NCI-H1417 (cell line): ENCODE measurements around the gene PDE6A.
A peak's percentile ranks its signal among the peaks of the same experiment; 100 is the strongest.

Experiments
- DNase-seq, 3 experiments: peaks; one replicate each; lab custom pipeline; 2025; lab: John Stamatoyannopoulos, UW

Gene PDE6A

DNA sequence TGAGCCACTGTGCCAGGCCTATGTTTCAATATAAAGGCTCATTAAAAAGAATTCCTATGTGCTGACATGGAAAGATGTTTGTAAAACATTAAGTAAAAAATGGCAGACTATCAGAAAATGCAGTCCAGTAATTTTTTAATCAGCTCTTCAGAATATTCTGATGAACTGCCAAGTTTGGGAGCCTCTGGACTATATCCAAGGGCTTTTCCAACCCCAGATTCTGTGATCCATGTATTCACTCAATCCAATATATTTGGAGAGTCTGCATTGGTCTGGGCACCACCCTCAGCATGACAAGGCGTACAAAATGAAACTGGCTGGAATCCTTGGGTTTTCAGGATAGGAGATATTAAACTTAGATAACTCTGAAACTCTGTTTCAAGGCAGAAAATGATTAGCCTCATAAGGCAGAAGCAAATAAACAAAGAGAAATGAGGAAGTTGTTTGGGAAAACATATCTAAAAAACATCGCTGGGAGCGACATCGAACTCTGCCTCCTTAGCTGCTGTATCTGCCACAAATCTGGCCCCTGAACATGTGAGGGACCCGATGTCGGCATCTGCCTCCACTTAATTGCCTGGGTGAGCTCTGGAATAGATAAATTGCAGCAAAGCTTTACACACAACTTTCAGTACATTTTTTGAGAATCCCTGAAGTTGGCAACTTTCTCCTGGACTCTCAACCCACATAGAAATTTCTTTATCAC lies 14.4 kb downstream of the PDE6A start:
- no peak for DNase-seq

GRCh38 chr5:149924486-149924885 lies 20.1 kb downstream of the PDE6A start:
- DNase-seq: no peak

DNA sequence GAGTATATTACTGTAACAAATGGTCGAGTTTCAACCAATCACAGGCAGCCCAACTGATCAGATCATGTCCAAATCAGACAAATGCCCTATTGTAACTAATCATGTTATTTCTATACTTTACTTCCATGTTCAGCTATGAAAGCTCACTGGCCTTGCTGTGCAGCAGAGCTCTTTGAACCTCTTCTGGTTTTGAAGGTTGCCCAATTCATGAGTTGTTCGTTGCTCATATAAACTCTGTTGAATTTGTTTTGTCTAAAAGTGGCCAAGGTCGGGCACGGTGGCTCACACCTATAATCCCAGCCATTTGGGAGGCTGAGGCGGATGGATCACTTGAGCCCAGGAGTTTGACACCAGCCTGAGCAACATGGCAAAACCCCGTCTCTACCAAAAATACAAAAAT lies 21.6 kb downstream of the PDE6A start:
- DNase-seq: no peak

- no peak for DNase-seq
Measured at GRCh38 chr5:149921597-149921996, 23.0 kb downstream of the PDE6A start.

- no peak for DNase-seq
Measured at GRCh38 chr5:149917073-149917676, 27.4 kb downstream of the PDE6A start.

DNA sequence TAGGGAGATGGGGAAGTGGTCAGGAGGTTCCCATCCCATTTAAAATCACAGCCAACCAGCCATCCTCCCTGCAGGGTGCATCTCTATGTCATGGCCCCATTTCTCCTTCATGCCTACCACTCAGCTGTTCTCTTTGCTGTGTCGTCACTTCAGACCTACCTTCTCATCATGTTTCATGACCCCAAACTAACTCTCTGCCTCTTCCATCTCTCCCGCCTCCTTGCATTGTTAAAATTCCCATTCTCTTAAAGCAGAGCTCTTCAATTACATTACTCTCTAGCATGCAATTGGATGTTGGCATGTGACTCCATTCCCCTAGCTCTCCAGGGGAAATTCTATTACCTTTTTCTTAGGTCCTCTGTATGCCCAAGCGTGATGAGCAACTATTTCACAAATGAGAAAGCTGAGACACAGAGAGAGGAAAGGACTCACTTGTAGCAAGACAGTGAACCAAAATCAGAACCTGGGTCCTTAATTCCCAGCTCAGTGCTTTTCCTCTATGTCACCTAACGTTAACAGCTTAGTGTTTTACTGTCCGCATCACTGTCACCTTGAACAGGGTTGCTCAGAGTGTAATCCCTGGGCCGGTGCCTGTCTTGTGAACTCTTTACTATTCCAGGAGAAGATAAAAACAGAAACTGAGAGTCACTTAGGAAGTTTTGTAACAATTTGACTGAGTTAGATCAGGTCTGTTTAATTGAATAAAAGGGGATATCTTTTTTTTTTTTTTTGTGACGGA lies 28.1 kb downstream of the PDE6A start:
- no peak for DNase-seq

DNA sequence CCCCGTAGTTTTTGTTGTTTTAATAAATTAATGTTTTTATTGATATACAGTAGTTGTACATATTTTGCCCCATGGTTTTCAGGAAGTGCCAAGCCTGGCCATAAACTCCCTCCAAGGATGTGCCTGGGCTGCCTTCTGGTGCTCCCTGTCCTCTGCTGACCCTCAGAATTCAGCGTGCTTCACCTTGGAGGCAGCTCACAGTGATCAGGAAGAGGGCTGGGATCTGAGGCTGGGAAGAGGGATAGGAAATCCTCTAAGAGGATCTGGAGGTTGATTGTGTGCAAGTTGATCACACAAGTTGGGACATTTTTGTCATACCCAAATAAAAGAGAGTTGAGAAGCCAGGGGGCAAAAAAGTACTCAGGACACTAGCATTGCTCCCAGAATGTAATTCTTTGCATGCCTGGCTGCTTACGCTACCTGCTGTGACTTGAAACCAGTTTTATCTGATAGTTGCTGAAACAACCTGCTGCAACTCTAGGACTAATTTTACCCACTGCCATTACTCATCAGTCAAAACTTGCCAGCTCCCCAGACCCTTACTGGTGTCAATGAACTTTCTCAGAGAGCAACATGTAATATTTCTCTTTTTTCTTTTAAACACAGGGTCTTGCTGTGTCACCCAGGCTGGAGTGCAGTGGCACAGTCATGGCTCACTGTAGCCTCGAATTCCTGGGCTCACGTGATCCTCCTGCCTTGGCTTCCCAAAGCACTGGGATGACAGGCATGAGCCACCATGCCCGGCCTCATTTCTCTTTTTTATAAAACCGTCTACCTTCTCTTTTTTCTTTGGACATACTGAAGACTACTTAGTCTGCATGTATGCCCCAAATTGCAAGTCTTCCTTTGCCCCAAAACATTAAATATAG lies 29.0 kb downstream of the PDE6A start:
- DNase-seq: no peak

GRCh38 chr5:149913436-149914419 lies 30.9 kb downstream of the PDE6A start:
- DNase-seq: no peak

- DNase-seq: no peak
Measured at GRCh38 chr5:149912226-149912871, 32.2 kb downstream of the PDE6A start.

DNA sequence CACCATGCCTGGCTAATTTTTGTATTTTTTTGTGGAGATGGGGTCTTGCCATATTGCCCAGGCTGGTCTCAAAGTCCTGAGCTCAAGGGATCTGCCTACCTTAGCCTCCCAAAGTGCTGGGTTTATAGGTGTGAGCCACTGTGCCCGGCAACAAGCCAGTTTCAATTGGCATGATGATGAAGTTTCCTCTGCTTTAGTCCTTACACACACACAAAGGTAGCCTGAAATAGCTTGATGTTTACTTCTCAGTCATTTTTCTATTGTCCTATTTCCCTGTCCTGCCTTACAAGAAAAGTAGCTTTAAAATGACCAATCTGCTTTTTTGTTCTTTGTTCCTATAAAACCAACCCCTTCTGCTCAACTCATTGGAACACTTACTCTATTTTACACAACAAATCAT lies 33.6 kb downstream of the PDE6A start:
- no peak for DNase-seq

GRCh38 chr5:149907828-149908227 lies 36.8 kb downstream of the PDE6A start:
- DNase-seq: no peak

- no peak for DNase-seq
Measured at GRCh38 chr5:149904977-149905376, 39.6 kb downstream of the PDE6A start.

DNA sequence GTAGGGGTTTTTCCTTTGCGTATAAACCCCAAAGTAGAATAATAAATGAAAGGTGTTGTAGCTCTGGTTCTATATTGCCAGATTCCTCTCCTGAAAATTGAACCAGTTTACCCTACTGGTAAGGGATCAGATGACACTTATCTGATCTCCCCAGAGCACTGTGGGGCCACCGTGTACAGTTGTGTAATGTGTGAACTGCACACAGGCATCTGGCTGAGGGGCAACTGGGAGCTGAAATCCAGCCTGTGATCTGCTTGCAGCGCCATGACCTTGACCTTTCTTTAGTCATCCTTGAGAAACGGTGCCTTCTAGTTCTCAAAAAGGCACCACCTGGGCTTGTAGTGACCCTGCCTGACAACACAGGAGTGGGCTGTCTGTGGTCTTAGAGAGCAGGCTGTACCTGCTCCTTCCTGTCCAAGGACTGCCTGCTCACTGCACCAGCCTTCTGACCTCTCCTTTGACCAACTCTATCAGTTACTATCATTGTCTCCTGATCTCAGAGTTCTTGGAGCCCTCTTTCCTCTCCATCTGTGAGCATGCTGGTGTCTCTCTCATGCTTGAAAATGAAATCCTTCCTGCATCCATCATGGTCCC lies 40.2 kb downstream of the PDE6A start:
- no peak for DNase-seq

GRCh38 chr5:149903404-149903803 lies 41.2 kb downstream of the PDE6A start:
- DNase-seq: no peak

- peak in 1 of 3 experiments; percentile 7 for DNase-seq
Measured at GRCh38 chr5:149902177-149902576, 42.4 kb downstream of the PDE6A start.

GRCh38 chr5:149901511-149901910 lies 43.1 kb downstream of the PDE6A start:
- no peak for DNase-seq

- no peak for DNase-seq
Measured at GRCh38 chr5:149900390-149900789, 44.2 kb downstream of the PDE6A start.

DNA sequence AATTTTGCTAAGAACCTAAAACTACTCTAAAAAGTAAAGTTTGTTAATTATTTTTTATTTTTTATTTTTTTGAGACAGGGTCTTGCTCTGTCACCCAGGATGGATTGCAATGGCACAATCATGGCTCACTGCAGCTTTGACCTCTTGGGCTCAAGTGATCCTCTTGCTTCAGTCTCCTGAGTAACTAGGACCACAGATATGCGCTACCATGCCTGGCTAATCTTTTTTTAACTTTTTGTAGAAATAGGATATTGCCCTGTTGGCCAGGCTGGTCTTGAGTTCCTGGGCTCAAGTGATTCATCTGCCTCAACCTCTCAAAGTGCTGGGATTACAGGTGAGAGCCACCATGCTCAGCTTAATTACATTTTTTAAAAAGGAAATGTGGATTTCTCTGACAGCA lies 45.8 kb downstream of the PDE6A start:
- DNase-seq: no peak

GRCh38 chr5:149895416-149896345 lies 48.9 kb downstream of the PDE6A start:
- DNase-seq: no peak
